Measurements from ENCODE around the gene ACTR6. TPM values are rescaled to one million over a fixed set of nuclear protein-coding genes. Genes with fewer than 3 reads are reported as not detected.

The ACTR6 gene
- total and polyA plus RNA-seq, 2 of the 4 experiments (the other 2 are of a cell fraction): 9.7 to 10.2 TPM

DNA sequence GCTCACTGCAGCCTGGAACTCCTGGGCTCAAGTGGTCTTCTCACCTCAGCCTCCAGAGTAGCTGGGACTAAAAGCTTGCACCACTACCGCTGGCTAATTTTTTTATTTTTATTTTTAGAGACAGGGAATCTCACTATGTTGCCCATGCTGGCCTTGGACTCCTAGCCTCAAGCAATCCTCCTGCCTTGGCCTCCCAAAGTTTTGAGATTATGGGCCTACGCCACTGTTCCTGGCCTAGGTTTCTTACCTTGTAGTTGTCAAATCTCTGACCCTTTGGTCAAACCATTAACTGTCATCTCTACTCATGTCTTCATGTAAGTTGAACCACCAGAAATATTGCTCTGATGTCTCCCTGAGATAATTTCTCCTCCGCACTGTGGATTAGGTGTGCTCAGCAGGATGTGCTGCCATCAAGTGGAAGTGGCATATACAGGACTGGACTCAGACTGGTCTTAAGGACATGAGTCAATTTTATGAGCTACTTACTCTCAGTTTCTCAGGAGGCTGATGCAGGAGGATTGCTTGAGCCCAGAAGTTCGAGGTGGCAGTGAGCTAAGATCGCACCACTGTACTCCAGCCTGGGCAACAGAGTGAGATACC is 28.5 kb downstream of the ACTR6 start:
- in situ Hi-C loops (cut with MboI; ENCODE audit: low sequenced_read_pairs) (no loop called here), dilution Hi-C loops (cut with HindIII; ENCODE audit: low sequenced_read_pairs, unreplicated experiment) (no loop called here), intact Hi-C loops (cut with micrococcal nuclease) (no loop called here)
- H4K5ac ChIP-seq (ENCODE audit: low read depth, low read length): no peak overlapping the region
- no peak overlapping the region for H2BK15ac ChIP-seq (ENCODE audit: low read depth, low read length)
- no peak overlapping the region for H3K4me3 ChIP-seq (ENCODE audit: insufficient read depth, low read depth, low read length)
- H3K4me1 ChIP-seq (ENCODE audit: control insufficient read depth, insufficient read depth, low read length): peaks cover 1% of the 10 kb centered on the region; the same call in 1 of the 2 replicates
- no peaks in the 10 kb centered on the region for H3K9me1 ChIP-seq (ENCODE audit: insufficient read depth, low read length)
- no CpG with 5 or more reads among the region's 5 CpGs for WGBS, 2 experiments (ENCODE audit: extremely low coverage in 2 of 2, insufficient read length in 1 of 2)
- no peaks in the 10 kb centered on the region for H4K20me1 ChIP-seq (ENCODE audit: insufficient read depth, low read length)
- no TSS peak for BruUV-seq (replicated peaks)
- peaks cover 5% of the 10 kb centered on the region; the same call in 1 of the 2 replicates for H3K36me3 ChIP-seq (ENCODE audit: control insufficient read depth, insufficient read depth, low read length)
- no peaks in the 10 kb centered on the region for H3K9me3 ChIP-seq (ENCODE audit: control insufficient read depth, insufficient read depth, low read length)
- no peak overlapping the region for H3K4ac ChIP-seq (ENCODE audit: low read depth, low read length)
- ATAC-seq (ENCODE audit: low read depth): peak; percentile 46; the same call in 1 of the 2 replicates
- H3K18ac ChIP-seq (ENCODE audit: low read depth, low read length): no peak overlapping the region
- no peaks in the 10 kb centered on the region for H3K27me3 ChIP-seq (ENCODE audit: control insufficient read depth, insufficient read depth, low read length)
- H3K79me1 ChIP-seq (ENCODE audit: low read depth in 1 of 2, low read length in 2 of 2): no peaks in the 10 kb centered on the region
- DNase-seq: peak; percentile 13
- H2BK5ac ChIP-seq (ENCODE audit: low read depth, low read length, poor library complexity, severe bottlenecking): no peak overlapping the region
- TF ChIP-seq, protein P1, sequence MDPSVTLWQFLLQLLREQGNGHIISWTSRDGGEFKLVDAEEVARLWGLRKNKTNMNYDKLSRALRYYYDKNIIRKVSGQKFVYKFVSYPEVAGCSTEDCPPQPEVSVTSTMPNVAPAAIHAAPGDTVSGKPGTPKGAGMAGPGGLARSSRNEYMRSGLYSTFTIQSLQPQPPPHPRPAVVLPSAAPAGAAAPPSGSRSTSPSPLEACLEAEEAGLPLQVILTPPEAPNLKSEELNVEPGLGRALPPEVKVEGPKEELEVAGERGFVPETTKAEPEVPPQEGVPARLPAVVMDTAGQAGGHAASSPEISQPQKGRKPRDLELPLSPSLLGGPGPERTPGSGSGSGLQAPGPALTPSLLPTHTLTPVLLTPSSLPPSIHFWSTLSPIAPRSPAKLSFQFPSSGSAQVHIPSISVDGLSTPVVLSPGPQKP (IDR thresholded peaks at IDR 0.05; ENCODE audit: borderline replicate concordance, low read depth, low read length): no peak
- TF ChIP-seq, protein P2, sequence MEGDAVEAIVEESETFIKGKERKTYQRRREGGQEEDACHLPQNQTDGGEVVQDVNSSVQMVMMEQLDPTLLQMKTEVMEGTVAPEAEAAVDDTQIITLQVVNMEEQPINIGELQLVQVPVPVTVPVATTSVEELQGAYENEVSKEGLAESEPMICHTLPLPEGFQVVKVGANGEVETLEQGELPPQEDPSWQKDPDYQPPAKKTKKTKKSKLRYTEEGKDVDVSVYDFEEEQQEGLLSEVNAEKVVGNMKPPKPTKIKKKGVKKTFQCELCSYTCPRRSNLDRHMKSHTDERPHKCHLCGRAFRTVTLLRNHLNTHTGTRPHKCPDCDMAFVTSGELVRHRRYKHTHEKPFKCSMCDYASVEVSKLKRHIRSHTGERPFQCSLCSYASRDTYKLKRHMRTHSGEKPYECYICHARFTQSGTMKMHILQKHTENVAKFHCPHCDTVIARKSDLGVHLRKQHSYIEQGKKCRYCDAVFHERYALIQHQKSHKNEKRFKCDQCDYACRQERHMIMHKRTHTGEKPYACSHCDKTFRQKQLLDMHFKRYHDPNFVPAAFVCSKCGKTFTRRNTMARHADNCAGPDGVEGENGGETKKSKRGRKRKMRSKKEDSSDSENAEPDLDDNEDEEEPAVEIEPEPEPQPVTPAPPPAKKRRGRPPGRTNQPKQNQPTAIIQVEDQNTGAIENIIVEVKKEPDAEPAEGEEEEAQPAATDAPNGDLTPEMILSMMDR (conservative IDR thresholded peaks at IDR 0.05; ENCODE audit: low read depth, low read length): 0 out of 2 replicates have a peak, but pooled peaks have one; percentile 11
- peak; percentile 20; the same call in 1 of the 2 replicates for TF ChIP-seq RAD21 (IDR thresholded peaks at IDR 0.05; ENCODE audit: low read length)
- TF ChIP-seq SMC3 (IDR thresholded peaks at IDR 0.05; ENCODE audit: low read depth, low read length): no peak
- H3K14ac ChIP-seq (replicated peaks; ENCODE audit: low read depth, low read length): no peak overlapping the region
- ChIA-PET CTCF (interaction anchor here (0.6 kb wide), 2 partner anchors 155 to 169 kb away, joined by 3 to 4 read pairs; no protein-coding TSS in a partner anchor), POLR2A (ENCODE audit: unreplicated experiment) (no interaction called here)
- no peak overlapping the region for H2BK20ac ChIP-seq (ENCODE audit: low read depth, low read length)
- H2BK120ac ChIP-seq (ENCODE audit: low read depth, low read length): no peak overlapping the region
- no peak overlapping the region for H4K91ac ChIP-seq (ENCODE audit: insufficient read depth, low read depth, low read length)
- no peak overlapping the region for H2AFZ ChIP-seq (replicated peaks; ENCODE audit: low read length, poor library complexity)
- no peak overlapping the region for H3K23ac ChIP-seq (ENCODE audit: low read depth, low read length)
- no peak overlapping the region for H4K8ac ChIP-seq (ENCODE audit: low read depth in 2 of 2, low read length in 2 of 2)
- H2AK5ac ChIP-seq (ENCODE audit: low read depth, low read length): no peak overlapping the region
- no peak overlapping the region for H3K56ac ChIP-seq (ENCODE audit: extremely low read depth, insufficient read depth, low read length)
- H2AK9ac ChIP-seq (replicated peaks; ENCODE audit: low read depth, low read length, poor library complexity): no peak overlapping the region
- no peak overlapping the region for H3K9ac ChIP-seq (ENCODE audit: low read depth, low read length)
- no peak overlapping the region for H3K27ac ChIP-seq (ENCODE audit: insufficient read depth, low read length)
- H3K4me2 ChIP-seq (ENCODE audit: low read depth, low read length): no peak overlapping the region

All from IMR-90 (cell line).